GM23338 (cell line): Measurements from ENCODE around the gene ANKRD63.

Experiments used
- CREB1 ChIP-seq: fragments of 250-450 bp; sonication (Bioruptor Pico); IDR thresholded peaks from 2 replicates; pipeline ENCODE4 v1.5.0; 2020; ENCODE audit warnings: low read depth, mild to moderate bottlenecking, moderate library complexity
- EZH2 ChIP-seq: fragments of 200-600 bp; sonication (generic); IDR thresholded peaks from one replicate; pipeline ENCODE4 v1.8.0; 2017; ENCODE audit warnings: antibody characterized with exemption, mild to moderate bottlenecking, low read depth; ENCODE audit not compliant: unreplicated experiment
- EZH2phosphoT487 ChIP-seq: fragments of 200-600 bp; sonication (generic); IDR thresholded peaks from one replicate; pipeline ENCODE4 v1.8.1; 2018; ENCODE audit warnings: antibody characterized with exemption; ENCODE audit not compliant: unreplicated experiment
- JUNB ChIP-seq: IDR thresholded peaks from one replicate; pipeline ENCODE4 v1.6.1; 2016; ENCODE audit warnings: antibody characterized with exemption; ENCODE audit not compliant: unreplicated experiment
- NANOG ChIP-seq: IDR thresholded peaks from 2 replicates; pipeline ENCODE4 v1.6.1; 2016; ENCODE audit warnings: antibody characterized with exemption, borderline replicate concordance
- POLR2AphosphoS5 ChIP-seq: IDR thresholded peaks from 2 replicates; pipeline ENCODE4 v1.6.1; 2016; ENCODE audit warnings: antibody characterized with exemption, low read depth
- STAT1 ChIP-seq: IDR thresholded peaks from one replicate; pipeline ENCODE4 v1.6.1; 2016; ENCODE audit warnings: antibody characterized with exemption; ENCODE audit not compliant: unreplicated experiment
- ZNF114 ChIP-seq: fragments of 250-450 bp; sonication (Bioruptor Pico); IDR thresholded peaks from 2 replicates; pipeline ENCODE4 v1.5.0; 2020; ENCODE audit warnings: mild to moderate bottlenecking, moderate library complexity
- ZNF331 ChIP-seq: fragments of 250-450 bp; sonication (Bioruptor Pico); IDR thresholded peaks from 2 replicates; pipeline ENCODE4 v1.5.0; 2020; ENCODE audit warnings: low read depth, mild to moderate bottlenecking, moderate library complexity
- TF ChIP-seq, protein P1 (sequence below), 2 experiments: fragments of 200-600 bp in 1 of 2; sonication (generic) in 1 of 2; conservative IDR thresholded peaks; 2 replicates each; pipeline versions ENCODE4 v1.5.1 to v1.6.1; 2016 to 2017; ENCODE audit warnings: antibody characterized with exemption in 2 of 2, low read depth in 2 of 2, mild to moderate bottlenecking in 2 of 2, moderate library complexity in 1 of 2
- TF ChIP-seq, protein P2 (sequence below): IDR thresholded peaks from 2 replicates; pipeline ENCODE4 v1.6.1; 2016; ENCODE audit warnings: antibody characterized with exemption
- TF ChIP-seq, protein P3 (sequence below): IDR thresholded peaks from one replicate; pipeline ENCODE4 v1.6.1; 2018; ENCODE audit warnings: antibody characterized with exemption; ENCODE audit not compliant: unreplicated experiment
- TF ChIP-seq, protein P4 (sequence below): fragments of 250-450 bp; sonication (Bioruptor Pico); IDR thresholded peaks from 2 replicates; pipeline ENCODE4 v1.5.0; 2020; ENCODE audit warnings: mild to moderate bottlenecking, moderate library complexity

DNA sequence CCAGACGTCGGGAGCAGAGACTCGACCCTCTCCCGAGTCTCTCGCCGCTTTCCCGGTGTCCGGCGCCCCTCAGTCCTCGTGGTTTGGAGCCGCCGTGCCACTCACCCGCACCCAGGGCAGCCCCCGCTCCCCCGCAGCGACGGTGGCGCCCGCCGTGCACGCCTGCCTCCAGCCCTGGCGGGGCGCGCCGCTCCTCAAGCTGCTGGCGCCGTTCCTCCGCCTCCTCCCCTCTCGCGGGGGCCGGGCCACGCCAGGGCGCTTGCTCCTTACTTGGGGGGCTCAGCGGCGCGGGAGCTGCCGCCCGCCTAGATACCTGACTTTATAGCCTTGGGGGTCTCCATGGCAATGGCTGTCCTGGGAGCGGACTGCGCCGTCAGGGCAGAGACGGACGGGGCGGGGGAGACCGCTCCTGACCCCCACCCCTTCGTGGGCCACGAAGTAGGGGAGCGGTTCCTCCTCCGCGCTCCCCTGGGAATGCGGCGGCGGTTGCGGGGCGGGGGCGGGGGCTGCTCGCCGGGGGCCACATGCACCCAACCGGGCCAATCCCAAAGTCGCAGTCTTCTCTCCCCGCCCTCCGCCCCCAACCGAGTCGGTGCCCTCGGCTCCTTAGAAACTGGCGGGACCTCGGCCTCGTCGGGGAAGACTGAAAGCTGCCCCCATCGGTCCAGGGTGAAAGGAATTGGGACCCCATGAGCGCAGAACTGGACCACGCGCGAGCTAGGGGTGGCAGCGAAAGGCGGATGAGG is at the start of gene ANKRD63:
- TF ChIP-seq EZH2 (peak; percentile 67), POLR2AphosphoS5 (no peak), CREB1 (CRISPR knock-in tag) (no peak), EZH2phosphoT487 (no peak), JUNB (no peak), STAT1 (no peak), ZNF331 (no peak), ZNF114 (CRISPR knock-in tag) (no peak), NANOG (no peak)
- TF ChIP-seq, protein P1, sequence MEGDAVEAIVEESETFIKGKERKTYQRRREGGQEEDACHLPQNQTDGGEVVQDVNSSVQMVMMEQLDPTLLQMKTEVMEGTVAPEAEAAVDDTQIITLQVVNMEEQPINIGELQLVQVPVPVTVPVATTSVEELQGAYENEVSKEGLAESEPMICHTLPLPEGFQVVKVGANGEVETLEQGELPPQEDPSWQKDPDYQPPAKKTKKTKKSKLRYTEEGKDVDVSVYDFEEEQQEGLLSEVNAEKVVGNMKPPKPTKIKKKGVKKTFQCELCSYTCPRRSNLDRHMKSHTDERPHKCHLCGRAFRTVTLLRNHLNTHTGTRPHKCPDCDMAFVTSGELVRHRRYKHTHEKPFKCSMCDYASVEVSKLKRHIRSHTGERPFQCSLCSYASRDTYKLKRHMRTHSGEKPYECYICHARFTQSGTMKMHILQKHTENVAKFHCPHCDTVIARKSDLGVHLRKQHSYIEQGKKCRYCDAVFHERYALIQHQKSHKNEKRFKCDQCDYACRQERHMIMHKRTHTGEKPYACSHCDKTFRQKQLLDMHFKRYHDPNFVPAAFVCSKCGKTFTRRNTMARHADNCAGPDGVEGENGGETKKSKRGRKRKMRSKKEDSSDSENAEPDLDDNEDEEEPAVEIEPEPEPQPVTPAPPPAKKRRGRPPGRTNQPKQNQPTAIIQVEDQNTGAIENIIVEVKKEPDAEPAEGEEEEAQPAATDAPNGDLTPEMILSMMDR (conservative IDR thresholded peaks at IDR 0.05; ENCODE audit: low read depth in 2 of 2): no peak
- TF ChIP-seq, protein P2, sequence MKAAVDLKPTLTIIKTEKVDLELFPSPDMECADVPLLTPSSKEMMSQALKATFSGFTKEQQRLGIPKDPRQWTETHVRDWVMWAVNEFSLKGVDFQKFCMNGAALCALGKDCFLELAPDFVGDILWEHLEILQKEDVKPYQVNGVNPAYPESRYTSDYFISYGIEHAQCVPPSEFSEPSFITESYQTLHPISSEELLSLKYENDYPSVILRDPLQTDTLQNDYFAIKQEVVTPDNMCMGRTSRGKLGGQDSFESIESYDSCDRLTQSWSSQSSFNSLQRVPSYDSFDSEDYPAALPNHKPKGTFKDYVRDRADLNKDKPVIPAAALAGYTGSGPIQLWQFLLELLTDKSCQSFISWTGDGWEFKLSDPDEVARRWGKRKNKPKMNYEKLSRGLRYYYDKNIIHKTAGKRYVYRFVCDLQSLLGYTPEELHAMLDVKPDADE: no peak
- TF ChIP-seq, protein P3, sequence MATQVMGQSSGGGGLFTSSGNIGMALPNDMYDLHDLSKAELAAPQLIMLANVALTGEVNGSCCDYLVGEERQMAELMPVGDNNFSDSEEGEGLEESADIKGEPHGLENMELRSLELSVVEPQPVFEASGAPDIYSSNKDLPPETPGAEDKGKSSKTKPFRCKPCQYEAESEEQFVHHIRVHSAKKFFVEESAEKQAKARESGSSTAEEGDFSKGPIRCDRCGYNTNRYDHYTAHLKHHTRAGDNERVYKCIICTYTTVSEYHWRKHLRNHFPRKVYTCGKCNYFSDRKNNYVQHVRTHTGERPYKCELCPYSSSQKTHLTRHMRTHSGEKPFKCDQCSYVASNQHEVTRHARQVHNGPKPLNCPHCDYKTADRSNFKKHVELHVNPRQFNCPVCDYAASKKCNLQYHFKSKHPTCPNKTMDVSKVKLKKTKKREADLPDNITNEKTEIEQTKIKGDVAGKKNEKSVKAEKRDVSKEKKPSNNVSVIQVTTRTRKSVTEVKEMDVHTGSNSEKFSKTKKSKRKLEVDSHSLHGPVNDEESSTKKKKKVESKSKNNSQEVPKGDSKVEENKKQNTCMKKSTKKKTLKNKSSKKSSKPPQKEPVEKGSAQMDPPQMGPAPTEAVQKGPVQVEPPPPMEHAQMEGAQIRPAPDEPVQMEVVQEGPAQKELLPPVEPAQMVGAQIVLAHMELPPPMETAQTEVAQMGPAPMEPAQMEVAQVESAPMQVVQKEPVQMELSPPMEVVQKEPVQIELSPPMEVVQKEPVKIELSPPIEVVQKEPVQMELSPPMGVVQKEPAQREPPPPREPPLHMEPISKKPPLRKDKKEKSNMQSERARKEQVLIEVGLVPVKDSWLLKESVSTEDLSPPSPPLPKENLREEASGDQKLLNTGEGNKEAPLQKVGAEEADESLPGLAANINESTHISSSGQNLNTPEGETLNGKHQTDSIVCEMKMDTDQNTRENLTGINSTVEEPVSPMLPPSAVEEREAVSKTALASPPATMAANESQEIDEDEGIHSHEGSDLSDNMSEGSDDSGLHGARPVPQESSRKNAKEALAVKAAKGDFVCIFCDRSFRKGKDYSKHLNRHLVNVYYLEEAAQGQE: no peak
- TF ChIP-seq, protein P4, sequence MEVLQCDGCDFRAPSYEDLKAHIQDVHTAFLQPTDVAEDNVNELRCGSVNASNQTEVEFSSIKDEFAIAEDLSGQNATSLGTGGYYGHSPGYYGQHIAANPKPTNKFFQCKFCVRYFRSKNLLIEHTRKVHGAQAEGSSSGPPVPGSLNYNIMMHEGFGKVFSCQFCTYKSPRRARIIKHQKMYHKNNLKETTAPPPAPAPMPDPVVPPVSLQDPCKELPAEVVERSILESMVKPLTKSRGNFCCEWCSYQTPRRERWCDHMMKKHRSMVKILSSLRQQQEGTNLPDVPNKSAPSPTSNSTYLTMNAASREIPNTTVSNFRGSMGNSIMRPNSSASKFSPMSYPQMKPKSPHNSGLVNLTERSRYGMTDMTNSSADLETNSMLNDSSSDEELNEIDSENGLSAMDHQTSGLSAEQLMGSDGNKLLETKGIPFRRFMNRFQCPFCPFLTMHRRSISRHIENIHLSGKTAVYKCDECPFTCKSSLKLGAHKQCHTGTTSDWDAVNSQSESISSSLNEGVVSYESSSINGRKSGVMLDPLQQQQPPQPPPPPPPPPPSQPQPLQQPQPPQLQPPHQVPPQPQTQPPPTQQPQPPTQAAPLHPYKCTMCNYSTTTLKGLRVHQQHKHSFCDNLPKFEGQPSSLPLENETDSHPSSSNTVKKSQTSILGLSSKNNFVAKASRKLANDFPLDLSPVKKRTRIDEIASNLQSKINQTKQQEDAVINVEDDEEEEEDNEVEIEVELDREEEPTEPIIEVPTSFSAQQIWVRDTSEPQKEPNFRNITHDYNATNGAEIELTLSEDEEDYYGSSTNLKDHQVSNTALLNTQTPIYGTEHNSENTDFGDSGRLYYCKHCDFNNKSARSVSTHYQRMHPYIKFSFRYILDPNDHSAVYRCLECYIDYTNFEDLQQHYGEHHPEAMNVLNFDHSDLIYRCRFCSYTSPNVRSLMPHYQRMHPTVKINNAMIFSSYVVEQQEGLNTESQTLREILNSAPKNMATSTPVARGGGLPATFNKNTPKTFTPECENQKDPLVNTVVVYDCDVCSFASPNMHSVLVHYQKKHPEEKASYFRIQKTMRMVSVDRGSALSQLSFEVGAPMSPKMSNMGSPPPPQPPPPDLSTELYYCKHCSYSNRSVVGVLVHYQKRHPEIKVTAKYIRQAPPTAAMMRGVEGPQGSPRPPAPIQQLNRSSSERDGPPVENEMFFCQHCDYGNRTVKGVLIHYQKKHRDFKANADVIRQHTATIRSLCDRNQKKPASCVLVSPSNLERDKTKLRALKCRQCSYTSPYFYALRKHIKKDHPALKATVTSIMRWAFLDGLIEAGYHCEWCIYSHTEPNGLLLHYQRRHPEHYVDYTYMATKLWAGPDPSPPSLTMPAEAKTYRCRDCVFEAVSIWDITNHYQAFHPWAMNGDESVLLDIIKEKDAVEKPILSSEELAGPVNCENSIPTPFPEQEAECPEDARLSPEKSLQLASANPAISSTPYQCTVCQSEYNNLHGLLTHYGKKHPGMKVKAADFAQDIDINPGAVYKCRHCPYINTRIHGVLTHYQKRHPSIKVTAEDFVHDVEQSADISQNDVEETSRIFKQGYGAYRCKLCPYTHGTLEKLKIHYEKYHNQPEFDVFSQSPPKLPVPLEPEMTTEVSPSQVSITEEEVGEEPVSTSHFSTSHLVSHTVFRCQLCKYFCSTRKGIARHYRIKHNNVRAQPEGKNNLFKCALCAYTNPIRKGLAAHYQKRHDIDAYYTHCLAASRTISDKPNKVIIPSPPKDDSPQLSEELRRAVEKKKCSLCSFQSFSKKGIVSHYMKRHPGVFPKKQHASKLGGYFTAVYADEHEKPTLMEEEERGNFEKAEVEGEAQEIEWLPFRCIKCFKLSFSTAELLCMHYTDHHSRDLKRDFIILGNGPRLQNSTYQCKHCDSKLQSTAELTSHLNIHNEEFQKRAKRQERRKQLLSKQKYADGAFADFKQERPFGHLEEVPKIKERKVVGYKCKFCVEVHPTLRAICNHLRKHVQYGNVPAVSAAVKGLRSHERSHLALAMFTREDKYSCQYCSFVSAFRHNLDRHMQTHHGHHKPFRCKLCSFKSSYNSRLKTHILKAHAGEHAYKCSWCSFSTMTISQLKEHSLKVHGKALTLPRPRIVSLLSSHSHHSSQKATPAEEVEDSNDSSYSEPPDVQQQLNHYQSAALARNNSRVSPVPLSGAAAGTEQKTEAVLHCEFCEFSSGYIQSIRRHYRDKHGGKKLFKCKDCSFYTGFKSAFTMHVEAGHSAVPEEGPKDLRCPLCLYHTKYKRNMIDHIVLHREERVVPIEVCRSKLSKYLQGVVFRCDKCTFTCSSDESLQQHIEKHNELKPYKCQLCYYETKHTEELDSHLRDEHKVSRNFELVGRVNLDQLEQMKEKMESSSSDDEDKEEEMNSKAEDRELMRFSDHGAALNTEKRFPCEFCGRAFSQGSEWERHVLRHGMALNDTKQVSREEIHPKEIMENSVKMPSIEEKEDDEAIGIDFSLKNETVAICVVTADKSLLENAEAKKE: no peak
